Heart left ventricle (tissue), 16 donors: ENCODE measurements around the gene SLC22A4. TPM values are rescaled to one million over a fixed set of nuclear protein-coding genes. Genes with fewer than 3 reads are reported as not detected.

Source experiments
- ATAC-seq, 4 donors: fragments of 200-7000 bp; cut with Tn5 transposase; one replicate each; pipeline ENCODE4 v1.9.1; 2020 to 2022; ENCODE audit warnings: moderate library complexity in 4 of 4, mild to moderate bottlenecking in 3 of 4, moderate number of reproducible peaks in 1 of 4
- DNase-seq, 5 donors: peaks; one replicate each; pipeline ENCODE4 v3.0.0-alpha.2; 2020
- H3K27ac ChIP-seq, 12 donors: fragments of 200-600 bp; sonication (generic) in 4 of 12; one replicate each; pipeline versions ENCODE4 v1.5.0 to v1.8.0; 2016 to 2022; ENCODE audit warnings: mild to moderate bottlenecking in 2 of 12
- H3K27me3 ChIP-seq, 9 donors: fragments of 200-600 bp; sonication (generic) in 2 of 9; one replicate each; pipeline versions ENCODE4 v1.5.1 to v1.8.0; 2016 to 2022; ENCODE audit warnings: mild to moderate bottlenecking in 3 of 9
- H3K36me3 ChIP-seq, 9 donors: fragments of 200-600 bp; sonication (generic) in 2 of 9; one replicate each; pipeline versions ENCODE4 v1.5.0 to v1.8.0; 2018 to 2022; ENCODE audit warnings: mild to moderate bottlenecking in 2 of 9
- H3K4me1 ChIP-seq, 12 donors: fragments of 200-600 bp; sonication (generic) in 4 of 12; one replicate each; pipeline versions ENCODE4 v1.5.0 to v1.8.0; 2016 to 2022; ENCODE audit warnings: mild to moderate bottlenecking in 3 of 12
- H3K4me3 ChIP-seq, 12 donors: fragments of 200-600 bp; sonication (generic) in 4 of 12; one replicate each; pipeline versions ENCODE4 v1.5.0 to v1.8.0; 2017 to 2022; ENCODE audit warnings: mild to moderate bottlenecking in 9 of 12, moderate library complexity in 4 of 12
- H3K9me3 ChIP-seq, 12 donors: fragments of 200-600 bp; sonication (generic) in 4 of 12; one replicate each; pipeline versions ENCODE4 v1.5.0 to v1.8.0; 2016 to 2022; ENCODE audit warnings: mild to moderate bottlenecking in 1 of 12
- CTCF ChIP-seq, 12 donors: fragments of 200-600 bp; sonication (generic) in 4 of 12; IDR thresholded peaks; one replicate each; pipeline versions ENCODE4 v1.5.0 to v1.8.0; 2018 to 2022; ENCODE audit warnings: antibody characterized with exemption in 12 of 12, mild to moderate bottlenecking in 5 of 12
- POLR2A ChIP-seq, 2 donors: fragments of 450-650 bp; IDR thresholded peaks; one replicate each; pipeline ENCODE4 v1.6.1; 2017; ENCODE audit warnings: antibody characterized with exemption in 2 of 2, mild to moderate bottlenecking in 2 of 2, moderate library complexity in 2 of 2
- WGBS, 4 donors: extraction: QIAGEN DNeasy Blood & Tissue Kit in 2 of 4; methylation state at CpG; one replicate each; pipeline versions ENCODE4 v1.1.5 to v1.1.7; 2013 to 2018; 5-methylcytosine and 5-hydroxymethylcytosine counted together
- intact Hi-C, 10 donors: fragments of 100-400 bp; cut with DNase I; formaldehyde crosslinking; loops; one replicate each; pipeline versions ENCODE4 v1.11.1 to v1.14.2; 2022
- polyA plus RNA-seq, 2 donors: library from polyadenylated mRNA; stranded (reverse); fragments of 200-250 nt; gene quantifications; one replicate each; pipeline ENCODE4 v1.2.3, GENCODE V29; 2013
- total RNA-seq, 9 donors: library from RNA; depleted of rRNA in 2 of 9; stranded (reverse); fragments of >200 nt in 2 of 9; fragmentation: NEBNext Ultra II Directional in 3 of 9; extraction: Animal tissue kit (Norgen Biotek cat#: 25700) in 3 of 9; gene quantifications; one replicate each; pipeline versions ENCODE4 v1.1.0 to v1.2.4, GENCODE V29; 2016 to 2023
- donor health status: ischemic (EF 13 %, LVEDD 7.1; RV severe dilation, severe dysfunction).
- donor health status: healthy with polysubstance abuse.
- donor health status: DM: no; HTN: yes; CAD: no.
- donor health status: DM: no; HTN: no; CAD: no.
- donor health status: ischemic (EF 25% LVEDD 6.9; RV normal size, moderate dysfunction).
- donor health status: ischemic (EF 25% LVEDD 5.7; RV mildly dilated, moderate dysfunction).
- donor health status: healthy.
- donor health status: DM: yes; HTN: yes; CAD: no.
- donor health status: ischemic (EF 35%, LVEDD 5.7; RV mildly dilated, moderate dysfunction).
- donor health status: nonischemic (EF 11% LVEDD 7.7; RV severe dilation, severe dysfunction).
- donor health status: DM: yes; HTN: yes; CAD: no.
- donor health status: PGD.
- donor health status: ischemic (EF 29% LVEDD 5.4; RV normal size, mild dysfunction).
- donor health status: nonischemic (EF 23%, LVEDD 6.1; RV moderate dilation, normal function).

SLC22A4 gene
- total and polyA plus RNA-seq, 11 donors, result 0.30 to 4.9 (median 2.2) TPM

- WGBS, 4 donors, result 68 to 83% (median 78%) methylated on average over 3 of the region's 3 CpGs
- Histone ChIP-seq H3K9me3 (no peaks in the 10 kb centered on the region), H3K27ac (no peak overlapping the region), H3K27me3 (no peaks in the 10 kb centered on the region), H3K36me3 (no peaks in the 10 kb centered on the region), H3K4me1 (peaks cover 0 to 14% (median 6%) of the 10 kb centered on the region in 12 donors), H3K4me3 (no peak overlapping the region)
- TF ChIP-seq CTCF (IDR thresholded peaks at IDR 0.05) (no peak), POLR2A (IDR thresholded peaks at IDR 0.05) (no peak)
- DNase-seq (no peak), ATAC-seq (no peak)
- intact Hi-C loops, result loop anchor here in 1 of 10 donors (10.0 kb wide), 1 partner anchor 114 kb away; no protein-coding TSS in a partner anchor
These were observed 5.1 kb upstream of the SLC22A4 start for GRCh38 chr5:132289097-132289496.

- WGBS, 4 donors, result 93 to 100% (median 96%) methylated on average over 2 of the region's 2 CpGs
- H3K27ac ChIP-seq, result no peak overlapping the region
- ATAC-seq (no peak), DNase-seq (no peak)
- no peak overlapping the region for H3K4me3 ChIP-seq
- no peaks in the 10 kb centered on the region for H3K9me3 ChIP-seq
- H3K36me3 ChIP-seq, result no peaks in the 10 kb centered on the region
- peaks cover 3 to 32% (median 17%) of the 10 kb centered on the region in 12 donors for H3K4me1 ChIP-seq
- intact Hi-C loops, result loop anchor here in 6 of 10 donors (5.0 to 10.0 kb wide), 6 partner anchors 64 to 206 kb away; partner anchors contain the start of genes IRF1 (in 2 of the 6), P4HA2 (in 2 of the 6) and SLC22A5 (in 2 of the 6)
- no peaks in the 10 kb centered on the region for H3K27me3 ChIP-seq
- TF ChIP-seq POLR2A (IDR thresholded peaks at IDR 0.05) (no peak), CTCF (IDR thresholded peaks at IDR 0.05) (no peak)
These were observed 3.2 kb upstream of the SLC22A4 start for GRCh38 chr5:132291026-132291425.

GRCh38 chr5:132293066-132293991, 865 bp upstream of the SLC22A4 start:
- Histone ChIP-seq H3K36me3 (no peaks in the 10 kb centered on the region), H3K4me1 (peaks cover 3 to 44% (median 24%) of the 10 kb centered on the region in 12 donors), H3K27ac (peak overlapping the region; percentile 89 to 99 (median 97)), H3K9me3 (no peaks in the 10 kb centered on the region), H3K4me3 (peak overlapping the region; percentile 28 to 82 (median 68)), H3K27me3 (no peaks in the 10 kb centered on the region)
- DNase-seq (peak; percentile 91 to 94 (median 93)), ATAC-seq (peak; percentile 72 to 83 (median 78))
- TF ChIP-seq POLR2A (IDR thresholded peaks at IDR 0.05) (no peak), CTCF (IDR thresholded peaks at IDR 0.05) (peak in 4 of 12 donors; percentile 8 to 41 (median 34))
- WGBS, 4 donors, result 1 to 2% (median 1%) methylated on average over 16 to 50 of the region's 50 CpGs
- intact Hi-C loops, result loop anchor here in 6 of 10 donors (2.0 to 10.0 kb wide), 7 partner anchors 66 to 204 kb away; partner anchors contain the start of genes SLC22A5 (in 3 of the 6), IRF1 (in 2 of the 6) and P4HA2 (in 2 of the 6)
